Measurements from ENCODE around the gene PPWD1.

DNA sequence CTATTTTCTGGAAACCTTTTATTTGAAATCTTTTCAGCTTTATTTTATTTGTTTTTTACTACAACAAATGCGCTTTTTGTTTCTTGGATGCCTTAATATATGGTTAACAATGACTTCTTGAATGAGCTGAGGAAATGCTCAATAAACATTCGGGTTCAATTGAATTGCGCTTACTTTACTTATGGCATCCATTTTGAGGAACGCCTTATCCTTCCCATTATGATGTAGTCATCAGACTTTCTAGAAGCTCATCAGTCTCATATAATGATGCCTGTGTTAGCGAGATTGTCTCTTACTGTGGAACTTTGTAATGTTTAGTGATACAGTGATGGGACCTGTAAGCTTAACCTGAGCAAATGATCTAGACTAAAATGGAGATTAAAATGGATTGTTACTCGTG is 62.6 kb downstream of the PPWD1 start:
- TF ChIP-seq, protein P1, sequence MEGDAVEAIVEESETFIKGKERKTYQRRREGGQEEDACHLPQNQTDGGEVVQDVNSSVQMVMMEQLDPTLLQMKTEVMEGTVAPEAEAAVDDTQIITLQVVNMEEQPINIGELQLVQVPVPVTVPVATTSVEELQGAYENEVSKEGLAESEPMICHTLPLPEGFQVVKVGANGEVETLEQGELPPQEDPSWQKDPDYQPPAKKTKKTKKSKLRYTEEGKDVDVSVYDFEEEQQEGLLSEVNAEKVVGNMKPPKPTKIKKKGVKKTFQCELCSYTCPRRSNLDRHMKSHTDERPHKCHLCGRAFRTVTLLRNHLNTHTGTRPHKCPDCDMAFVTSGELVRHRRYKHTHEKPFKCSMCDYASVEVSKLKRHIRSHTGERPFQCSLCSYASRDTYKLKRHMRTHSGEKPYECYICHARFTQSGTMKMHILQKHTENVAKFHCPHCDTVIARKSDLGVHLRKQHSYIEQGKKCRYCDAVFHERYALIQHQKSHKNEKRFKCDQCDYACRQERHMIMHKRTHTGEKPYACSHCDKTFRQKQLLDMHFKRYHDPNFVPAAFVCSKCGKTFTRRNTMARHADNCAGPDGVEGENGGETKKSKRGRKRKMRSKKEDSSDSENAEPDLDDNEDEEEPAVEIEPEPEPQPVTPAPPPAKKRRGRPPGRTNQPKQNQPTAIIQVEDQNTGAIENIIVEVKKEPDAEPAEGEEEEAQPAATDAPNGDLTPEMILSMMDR (IDR thresholded peaks at IDR 0.05), result no peak
- TF ChIP-seq POLR2A (IDR thresholded peaks at IDR 0.05) (no peak), EP300 (IDR thresholded peaks at IDR 0.05) (no peak)
